B cell (primary cell): ENCODE measurements around the gene ACSF2. TPM values are rescaled to one million over a fixed set of nuclear protein-coding genes. Genes with fewer than 3 reads are reported as not detected.
A peak's percentile ranks its signal among the peaks of the same experiment; 100 is the strongest.

Source experiments
- ATAC-seq: fragments of 200-7000 bp; cut with Tn5 transposase; one replicate; pipeline ENCODE4 v1.10.0; 2021; ENCODE audit warnings: low read depth, mild to moderate bottlenecking, moderate number of reproducible peaks, moderate library complexity
- CTCF ChIA-PET: fragments of 350-600 bp; sonication (Branson Sonifier 250); formaldehyde crosslinking; loops from one replicate; lab custom pipeline; 2021; ENCODE audit warnings: antibody characterized with exemption, inconsistent platforms; lab: Charles Lee
- POLR2A ChIA-PET: fragments of 350-600 bp; sonication (Branson Sonifier 250); formaldehyde crosslinking; loops from one replicate; lab custom pipeline; 2021; ENCODE audit warnings: antibody characterized with exemption; lab: Charles Lee
- DNase-seq: peaks from one replicate; pipeline ENCODE4 v3.0.0; 2013
- H2AFZ ChIP-seq: 2 replicates; pipeline ENCODE4 v1.6.1; 2012; ENCODE audit warnings: mild to moderate bottlenecking, low read depth, low read length; ENCODE audit not compliant: insufficient read depth, poor library complexity, severe bottlenecking
- H3K27ac ChIP-seq, 2 donors: 1 replicate in 1 of 2; 2 replicates in 1 of 2; pipeline ENCODE4 v1.5.1; 2012 to 2013; ENCODE audit warnings: low read length in 2 of 2, mild to moderate bottlenecking in 2 of 2, moderate library complexity in 1 of 2
- H3K27me3 ChIP-seq, 4 experiments: fragments of 200-600 bp in 1 of 4; sonication (generic) in 1 of 4; replicated peaks in 1 of 4; 1 replicate in 2 of 4; 2 replicates in 2 of 4; pipeline versions ENCODE4 v1.6.1 to v1.7.0; 2013 to 2016; ENCODE audit warnings: low read length in 3 of 4, mild to moderate bottlenecking in 2 of 4, mixed read lengths in 1 of 4, moderate library complexity in 1 of 4; ENCODE audit not compliant: insufficient read depth in 4 of 4, control insufficient read depth in 3 of 4; ENCODE audit errors: control extremely low read depth in 1 of 4
- H3K36me3 ChIP-seq, 2 experiments: replicated peaks in 1 of 2; 1 replicate in 1 of 2; 2 replicates in 1 of 2; pipeline versions ENCODE4 v1.6.1 to v1.7.1; 2013; ENCODE audit warnings: low read length in 1 of 2; ENCODE audit not compliant: insufficient read depth in 2 of 2, control insufficient read depth in 1 of 2; ENCODE audit errors: control extremely low read depth in 1 of 2, extremely low read depth in 1 of 2
- H3K4me1 ChIP-seq, 2 donors: fragments of 200-600 bp in 1 of 2; sonication (generic) in 1 of 2; 1 replicate in 1 of 2; 2 replicates in 1 of 2; pipeline versions ENCODE4 v1.5.1 to v1.6.1; 2013 to 2017; ENCODE audit warnings: low read length in 2 of 2; ENCODE audit not compliant: control insufficient read depth in 2 of 2, insufficient read depth in 2 of 2
- H3K4me2 ChIP-seq: replicated peaks from 2 replicates; pipeline ENCODE3; 2012; ENCODE audit warnings: mild to moderate bottlenecking, low read depth, low read length; ENCODE audit not compliant: poor library complexity, severe bottlenecking
- H3K4me3 ChIP-seq, 5 experiments: fragments of 200-600 bp in 1 of 5; sonication (generic) in 1 of 5; 1 replicate in 3 of 5; 2 replicates in 2 of 5; pipeline versions ENCODE4 v1.5.1 to v1.7.0; 2011 to 2016; ENCODE audit warnings: low read length in 4 of 5, mild to moderate bottlenecking in 4 of 5, low read depth in 2 of 5, control low read depth in 1 of 5, moderate library complexity in 1 of 5; ENCODE audit not compliant: insufficient read depth in 1 of 5; ENCODE audit errors: control extremely low read depth in 1 of 5, extremely low read depth in 1 of 5
- H3K79me2 ChIP-seq: fragments of 200-600 bp; sonication (generic); one replicate; pipeline ENCODE4 v1.6.0; 2016; ENCODE audit warnings: low read length; ENCODE audit not compliant: control insufficient read depth, insufficient read depth
- H3K9ac ChIP-seq: fragments of 200-600 bp; sonication (generic); 2 replicates; pipeline ENCODE4 v1.6.1; 2017; ENCODE audit warnings: mild to moderate bottlenecking, low read length, moderate library complexity
- H3K9me3 ChIP-seq, 3 donors: one replicate each; pipeline versions ENCODE4 v1.6.1 to v1.7.1; 2013; ENCODE audit warnings: low read length in 2 of 3; ENCODE audit not compliant: control insufficient read depth in 2 of 3, insufficient read depth in 1 of 3; ENCODE audit errors: control extremely low read depth in 1 of 3
- H4K20me1 ChIP-seq: 2 replicates; pipeline ENCODE4 v1.6.0; 2012; ENCODE audit warnings: mild to moderate bottlenecking, low read length; ENCODE audit not compliant: insufficient read depth, control insufficient read depth, poor library complexity, severe bottlenecking
- H3K27ac Mint-ChIP-seq: one replicate; pipeline ENCODE4 v1.8.0; 2021; ENCODE audit warnings: mixed read lengths
- H3K27me3 Mint-ChIP-seq: one replicate; pipeline ENCODE4 v1.8.0; 2021; ENCODE audit warnings: mixed read lengths
- H3K4me1 Mint-ChIP-seq: one replicate; pipeline ENCODE4 v1.8.0; 2021; ENCODE audit warnings: mixed read lengths
- H3K4me3 Mint-ChIP-seq: one replicate; pipeline ENCODE4 v1.8.0; 2021; ENCODE audit warnings: mixed read lengths
- H3K9me3 Mint-ChIP-seq: one replicate; pipeline ENCODE4 v1.8.0; 2022; ENCODE audit warnings: mixed read lengths; ENCODE audit not compliant: insufficient read depth
- CTCF ChIP-seq: fragments of 200-600 bp; IDR thresholded peaks from one replicate; pipeline ENCODE4 v1.8.0; 2022; ENCODE audit warnings: antibody characterized with exemption, mild to moderate bottlenecking
- EZH2 ChIP-seq: IDR thresholded peaks from 2 replicates; pipeline ENCODE4 v1.6.1; 2012; ENCODE audit warnings: borderline replicate concordance, low read depth, mild to moderate bottlenecking, moderate library complexity, low read length; ENCODE audit not compliant: insufficient read depth, poor library complexity, severe bottlenecking
- WGBS: methylation state at CpG from one replicate; pipeline ENCODE4 v1.1.5; 2013; ENCODE audit warnings: missing lambda C conversion rate; ENCODE audit not compliant: insufficient coverage; 5-methylcytosine and 5-hydroxymethylcytosine counted together
- intact Hi-C: fragments of 100-400 bp; cut with micrococcal nuclease; formaldehyde crosslinking; loops from one replicate; pipeline ENCODE4 v1.10.0; 2022
- polyA plus RNA-seq: library from polyadenylated mRNA; depleted of rRNA; stranded (reverse); fragments of >200 nt; gene quantifications from 2 replicates; pipeline ENCODE4 v1.2.3, GENCODE V29; 2012
- total RNA-seq, 2 donors: library from RNA; stranded (reverse); fragments of 120-200 nt in 1 of 2; gene quantifications; 1 replicate in 1 of 2; 2 replicates in 1 of 2; pipeline versions ENCODE4 v1.2.3 to v1.2.4, GENCODE V29; 2013 to 2022

Gene ACSF2
- total and polyA plus RNA-seq, 2 donors (not counting 1 experiment from before 2014, with no cell fraction given) = 59.6 to 66.1 TPM

GRCh38 chr17:50397111-50397918, 28.7 kb upstream of the ACSF2 start, which contains the start of gene LRRC59:
Gene LRRC59, minus strand, starts transcription at chr17:50397523. Its CDS starts 206 bp downstream, at chr17:50397317.
- H3K9ac ChIP-seq = peak within 1 kb of the TSS; percentile 95
- H3K9me3 Mint-ChIP-seq = no peaks in the 10 kb centered on the region
- H2AFZ ChIP-seq = peak within 1 kb of the TSS; percentile 82
- under 1% methylated on average over 70 of the region's 70 CpGs for WGBS
- ATAC-seq = peak; percentile 100
- H3K9me3 ChIP-seq = no peaks in the 10 kb centered on the region
- peaks cover 10 to 27% of the 10 kb centered on the region in 2 experiments for H3K36me3 ChIP-seq
- intact Hi-C loops = loop anchor here (1.0 to 5.0 kb wide), 7 partner anchors 24 to 1505 kb away; partner anchors contain the start of genes ACSF2, ATP5MC1, EME1 and MRPL27
- no peaks in the 10 kb centered on the region for H3K27me3 Mint-ChIP-seq
- peaks cover 31% of the 10 kb centered on the region for H3K4me1 Mint-ChIP-seq
- no peaks in the 10 kb centered on the region for H3K27me3 ChIP-seq
- peaks cover 17% of the 10 kb centered on the region for H4K20me1 ChIP-seq
- H3K4me3 ChIP-seq = peak within 1 kb of the TSS; percentile 62 to 95 (median 92)
- H3K79me2 ChIP-seq = peaks cover 40% of the 10 kb centered on the region
- no peak for TF ChIP-seq EZH2
- TF ChIP-seq CTCF = peak; percentile 99
- peak within 1 kb of the TSS; percentile 91 for H3K27ac Mint-ChIP-seq
- peak; percentile 95 for DNase-seq
- peaks cover 21 to 25% of the 10 kb centered on the region in 2 donors for H3K4me1 ChIP-seq
- CTCF ChIA-PET = interaction anchor here (0.6 to 4.1 kb wide), 37 partner anchors 9 to 756 kb away, joined by 3 to 45 read pairs (median 5); partner anchors contain the start of genes ACSF2, ANKRD40, CHAD and EME1
- POLR2A ChIA-PET = interaction anchor here (0.6 to 2.7 kb wide), 11 partner anchors 16 to 469 kb away, joined by 3 to 21 read pairs (median 4); partner anchors contain the start of genes ACSF2, EME1, MRPL27 and RSAD1
- peak within 1 kb of the TSS; percentile 77 to 89 for H3K27ac ChIP-seq
- H3K4me3 Mint-ChIP-seq = peak within 1 kb of the TSS; percentile 89
- peak within 1 kb of the TSS; percentile 87 for H3K4me2 ChIP-seq
